ENCODE measurements around the gene PTK7. TPM values are rescaled to one million over a fixed set of nuclear protein-coding genes. Genes with fewer than 3 reads are reported as not detected.

PTK7 gene
- total RNA-seq, 2 experiments from 2014 or later = 1.2 to 1.6 TPM

GRCh38 chr6:43180985-43181384 lies 104.9 kb downstream of the PTK7 start:
- no peak overlapping the region for H3K4me3 ChIP-seq (ENCODE audit: low read length)
- H3K9me3 ChIP-seq (ENCODE audit: control insufficient read depth in 1 of 2, insufficient read depth in 1 of 2, low read length in 2 of 2) = no peaks in the 10 kb centered on the region
- H3K27ac ChIP-seq (ENCODE audit: low read depth in 1 of 2, low read length in 2 of 2) = peak overlapping the region; percentile 49 to 64
- Mint-ChIP-seq H3K27me3 (no peaks in the 10 kb centered on the region), H3K9me3 (no peaks in the 10 kb centered on the region), H3K27ac (peak overlapping the region; percentile 75), H3K36me3 (ENCODE audit: low read depth) (peaks cover 55% of the 10 kb centered on the region), H3K4me3 (peak overlapping the region; percentile 92), H3K4me1 (ENCODE audit: low read depth) (peaks cover 49% of the 10 kb centered on the region)
- DNase-seq (no peak), ATAC-seq (ENCODE audit: poor library complexity) (no peak)
- POLR2A ChIA-PET = interaction anchor here (1.9 kb wide), 1 partner anchor 9 kb away, joined by 20 read pairs; the partner anchor contains the start of gene SRF
- H3K36me3 ChIP-seq (ENCODE audit: insufficient read depth, low read length) = peaks cover 39% of the 10 kb centered on the region
- intact Hi-C loops (cut with DNase I, micrococcal nuclease) = loop anchor here in 1 of 2 experiments (5.0 kb wide), 1 partner anchor 296 kb away; the partner anchor contains the start of gene TJAP1
- H3K27me3 ChIP-seq (ENCODE audit: control insufficient read depth in 1 of 2, insufficient read depth in 2 of 2, low read length in 2 of 2) = no peaks in the 10 kb centered on the region
- no peak for TF ChIP-seq CTCF (IDR thresholded peaks at IDR 0.05)
- peaks cover 48% of the 10 kb centered on the region for H3K4me1 ChIP-seq (ENCODE audit: insufficient read depth, low read length)
- CTCF ChIA-PET = interaction anchor here (1.5 kb wide), 1 partner anchor 10 kb away, joined by 5 read pairs; the partner anchor contains the start of gene SRF

- CTCF ChIA-PET = interaction anchor here (0.6 to 1.9 kb wide), 2 partner anchors 48 to 217 kb away, joined by 3 to 11 read pairs; partner anchors contain the start of gene DNPH1
- DNase-seq (no peak), ATAC-seq (ENCODE audit: poor library complexity) (no peak)
- Histone ChIP-seq H3K4me3 (ENCODE audit: low read length) (peak overlapping the region; percentile 86), H3K4me1 (ENCODE audit: insufficient read depth, low read length) (peaks cover 48% of the 10 kb centered on the region), H3K27ac (ENCODE audit: low read depth in 1 of 2, low read length in 2 of 2) (peak overlapping the region; percentile 64 to 68), H3K36me3 (ENCODE audit: insufficient read depth, low read length) (peaks cover 39% of the 10 kb centered on the region), H3K27me3 (ENCODE audit: control insufficient read depth in 1 of 2, insufficient read depth in 2 of 2, low read length in 2 of 2) (no peaks in the 10 kb centered on the region), H3K9me3 (ENCODE audit: control insufficient read depth in 1 of 2, insufficient read depth in 1 of 2, low read length in 2 of 2) (no peaks in the 10 kb centered on the region)
- POLR2A ChIA-PET = interaction anchor here (0.8 to 1.9 kb wide), 9 partner anchors 9 to 291 kb away, joined by 3 to 20 read pairs (median 6); partner anchors contain the start of genes CNPY3, CUL7, DNPH1 and KLHDC3
- H3K9me3 Mint-ChIP-seq = no peaks in the 10 kb centered on the region
- H3K27ac Mint-ChIP-seq = peak overlapping the region; percentile 75
- peaks cover 55% of the 10 kb centered on the region for H3K36me3 Mint-ChIP-seq (ENCODE audit: low read depth)
- H3K4me3 Mint-ChIP-seq = peak overlapping the region; percentile 92
- peaks cover 55% of the 10 kb centered on the region for H3K4me1 Mint-ChIP-seq (ENCODE audit: low read depth)
- intact Hi-C loops (cut with DNase I, micrococcal nuclease) = loop anchor here in 1 of 2 experiments (5.0 kb wide), 1 partner anchor 296 kb away; the partner anchor contains the start of gene TJAP1
- TF ChIP-seq CTCF (IDR thresholded peaks at IDR 0.05) = no peak
- H3K27me3 Mint-ChIP-seq = no peaks in the 10 kb centered on the region
Observed at GRCh38 chr6:43181621-43181941, 105.5 kb downstream of the PTK7 start.

- Histone ChIP-seq H3K36me3 (ENCODE audit: insufficient read depth, low read length) (peaks cover 40% of the 10 kb centered on the region), H3K9me3 (ENCODE audit: control insufficient read depth in 1 of 2, insufficient read depth in 1 of 2, low read length in 2 of 2) (no peaks in the 10 kb centered on the region), H3K4me1 (ENCODE audit: insufficient read depth, low read length) (peaks cover 53% of the 10 kb centered on the region), H3K27me3 (ENCODE audit: control insufficient read depth in 1 of 2, insufficient read depth in 2 of 2, low read length in 2 of 2) (no peaks in the 10 kb centered on the region), H3K27ac (ENCODE audit: low read depth in 1 of 2, low read length in 2 of 2) (peak within 1 kb of the TSS; percentile 64 to 68), H3K4me3 (ENCODE audit: low read length) (peak within 1 kb of the TSS; percentile 86)
- H3K36me3 Mint-ChIP-seq (ENCODE audit: low read depth) = peaks cover 55% of the 10 kb centered on the region
- H3K4me3 Mint-ChIP-seq = peak within 1 kb of the TSS; percentile 92
- TF ChIP-seq CTCF (IDR thresholded peaks at IDR 0.05) = no peak
- ChIA-PET POLR2A (interaction anchor here (0.8 to 1.9 kb wide), 15 partner anchors 8 to 543 kb away, joined by 3 to 20 read pairs (median 3); partner anchors contain the start of genes CNPY3, CUL7, DNPH1 and KLHDC3), CTCF (interaction anchor here (0.6 to 1.9 kb wide), 3 partner anchors 7 to 216 kb away, joined by 3 to 11 read pairs (median 3); partner anchors contain the start of gene DNPH1)
- peaks cover 56% of the 10 kb centered on the region for H3K4me1 Mint-ChIP-seq (ENCODE audit: low read depth)
- no peaks in the 10 kb centered on the region for H3K27me3 Mint-ChIP-seq
- intact Hi-C loops (cut with DNase I, micrococcal nuclease) = loop anchor here (1.0 to 5.0 kb wide), 4 partner anchors 8 to 295 kb away; partner anchors contain the start of genes DNPH1 (in 1 of the 2), SRF (in 1 of the 2) and TJAP1 (in 1 of the 2)
- DNase-seq (peak; percentile 45 to 90 (median 74)), ATAC-seq (ENCODE audit: poor library complexity) (peak; percentile 87)
- H3K27ac Mint-ChIP-seq = peak within 1 kb of the TSS; percentile 75
- no peaks in the 10 kb centered on the region for H3K9me3 Mint-ChIP-seq
Observed at GRCh38 chr6:43181942-43182860, 106.1 kb downstream of the PTK7 start, which contains the start of gene CUL9. CUL9 (plus strand) TSS chr6:43182196; CDS start chr6:43184311, 2,115 bp downstream.
